ENCODE measurements around the gene SPEF2. TPM values are rescaled to one million over a fixed set of nuclear protein-coding genes. Genes with fewer than 3 reads are reported as not detected.

SPEF2 gene
- polyA plus RNA-seq, 1 donor (not counting 4 experiments of a cell fraction or from before 2014, with no cell fraction given), result 1.6 TPM

DNA sequence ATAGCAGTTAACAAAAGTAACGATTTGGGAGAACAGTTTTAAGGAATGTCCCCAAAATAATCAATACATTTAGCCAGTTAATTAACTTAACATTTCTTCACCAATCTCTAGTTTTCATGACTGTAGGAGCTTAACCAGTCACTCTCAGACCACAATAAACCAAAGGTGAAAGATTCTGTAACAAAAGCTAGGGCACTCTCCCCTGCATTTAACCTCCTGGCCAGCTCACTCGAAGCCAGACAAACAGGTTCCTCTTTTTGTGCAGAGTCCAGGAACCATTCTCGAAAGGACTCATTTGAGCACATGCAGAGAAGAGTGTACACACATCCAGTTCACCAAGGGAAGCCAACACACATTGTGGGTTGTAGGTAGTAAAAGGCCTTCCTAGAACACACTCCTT is 245.5 kb downstream of the SPEF2 start:
- H3K4me2 ChIP-seq (ENCODE audit: control insufficient read depth, extremely low read depth, insufficient read depth, low read depth, low read length), result no peak overlapping the region

More for the DNA sequence above, 245.5 kb downstream of the SPEF2 start:
- peaks cover 28% of the 10 kb centered on the region for H3K4me1 ChIP-seq (ENCODE audit: control insufficient read depth, extremely low read depth, insufficient read depth, low read length)
- no peaks in the 10 kb centered on the region for H4K20me1 ChIP-seq (ENCODE audit: control insufficient read depth, extremely low read depth, insufficient read depth, low read length)
- H3K79me2 ChIP-seq (ENCODE audit: control insufficient read depth, insufficient read depth, low read length), result no peaks in the 10 kb centered on the region
- no peak overlapping the region for H3K27ac ChIP-seq (ENCODE audit: control insufficient read depth, insufficient read depth, low read length)
- no peak overlapping the region for H2AFZ ChIP-seq (ENCODE audit: control insufficient read depth, low read length)
- no peak overlapping the region for H3K4me3 ChIP-seq (ENCODE audit: control insufficient read depth in 2 of 3, extremely low read depth in 1 of 3, insufficient read depth in 2 of 3, low read depth in 1 of 3, low read length in 3 of 3)
- no peaks in the 10 kb centered on the region for H3K36me3 ChIP-seq (ENCODE audit: control insufficient read depth in 2 of 2, extremely low read depth in 1 of 2, insufficient read depth in 2 of 2, low read length in 2 of 2)
- no peak overlapping the region for H3K9ac ChIP-seq (ENCODE audit: control insufficient read depth, extremely low read depth, insufficient read depth, low read length)
- FAIRE-seq (no peak), DNase-seq (ENCODE audit: low read depth, low spot score) (no peak)
- dilution Hi-C loops (cut with MboI; ENCODE audit: extremely low pct_ligation_motif_present, low sequenced_read_pairs), result no loop called here
- H3K9me3 ChIP-seq (ENCODE audit: control insufficient read depth, low read depth, low read length), result no peaks in the 10 kb centered on the region
- H3K27me3 ChIP-seq (ENCODE audit: control insufficient read depth, extremely low read depth, insufficient read depth, low read length), result no peaks in the 10 kb centered on the region
- TF ChIP-seq, protein P1, sequence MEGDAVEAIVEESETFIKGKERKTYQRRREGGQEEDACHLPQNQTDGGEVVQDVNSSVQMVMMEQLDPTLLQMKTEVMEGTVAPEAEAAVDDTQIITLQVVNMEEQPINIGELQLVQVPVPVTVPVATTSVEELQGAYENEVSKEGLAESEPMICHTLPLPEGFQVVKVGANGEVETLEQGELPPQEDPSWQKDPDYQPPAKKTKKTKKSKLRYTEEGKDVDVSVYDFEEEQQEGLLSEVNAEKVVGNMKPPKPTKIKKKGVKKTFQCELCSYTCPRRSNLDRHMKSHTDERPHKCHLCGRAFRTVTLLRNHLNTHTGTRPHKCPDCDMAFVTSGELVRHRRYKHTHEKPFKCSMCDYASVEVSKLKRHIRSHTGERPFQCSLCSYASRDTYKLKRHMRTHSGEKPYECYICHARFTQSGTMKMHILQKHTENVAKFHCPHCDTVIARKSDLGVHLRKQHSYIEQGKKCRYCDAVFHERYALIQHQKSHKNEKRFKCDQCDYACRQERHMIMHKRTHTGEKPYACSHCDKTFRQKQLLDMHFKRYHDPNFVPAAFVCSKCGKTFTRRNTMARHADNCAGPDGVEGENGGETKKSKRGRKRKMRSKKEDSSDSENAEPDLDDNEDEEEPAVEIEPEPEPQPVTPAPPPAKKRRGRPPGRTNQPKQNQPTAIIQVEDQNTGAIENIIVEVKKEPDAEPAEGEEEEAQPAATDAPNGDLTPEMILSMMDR (optimal IDR thresholded peaks at IDR 0.05 in 1 of 3, IDR thresholded peaks at IDR 0.05 in 1 of 3, conservative IDR thresholded peaks at IDR 0.05 in 1 of 3; ENCODE audit: extremely low read depth in 1 of 3, insufficient read depth in 2 of 3, low read length in 3 of 3), result no peak
- no peak for TF ChIP-seq EZH2 (IDR thresholded peaks at IDR 0.05; ENCODE audit: low read length)
- H3K9me1 ChIP-seq (ENCODE audit: control insufficient read depth, extremely low read depth, insufficient read depth, low read length), result no peaks in the 10 kb centered on the region

Small RNA genes within 50 kb of the gene (small RNA-seq; reads per million reads assigned to genes)
- 0 reads per million in 3 experiments for gene RNU7-130P (ENCODE audit: insufficient read length in 3 of 3, low read depth in 3 of 3, low replicate concordance in 1 of 3)

Other genes starting within 250 kb of the SPEF2 start
- gene IL7R, start 239.0 kb downstream of the SPEF2 start, polyA plus RNA-seq, result 2.8 to 5.9 TPM (median 4.7 TPM) in 3 replicates